TTC549 (cell line): ENCODE measurements around the gene GHRHR.

Source experiments
- FAIRE-seq: peaks from 2 replicates; lab custom pipeline; 2012; peaks lifted over from hg19 to GRCh38; lab: Jason Lieb, UNC

The GHRHR gene

GRCh38 chr7:31006857-31007256, 43.1 kb downstream of the GHRHR start:
- no peak for FAIRE-seq

- no peak for FAIRE-seq
These were observed 43.9 kb downstream of the GHRHR start for GRCh38 chr7:31007634-31008033.

GRCh38 chr7:31014826-31015225, 51.1 kb downstream of the GHRHR start:
- no peak for FAIRE-seq

GRCh38 chr7:31017032-31017675, 53.4 kb downstream of the GHRHR start:
- FAIRE-seq: no peak

GRCh38 chr7:31017721-31018120, 54.0 kb downstream of the GHRHR start:
- FAIRE-seq: no peak

- no peak for FAIRE-seq
These were observed 55.8 kb downstream of the GHRHR start for GRCh38 chr7:31019509-31019908.

GRCh38 chr7:31020161-31020560, 56.4 kb downstream of the GHRHR start:
- no peak for FAIRE-seq

GRCh38 chr7:31020652-31021051, 56.9 kb downstream of the GHRHR start:
- no peak for FAIRE-seq

- no peak for FAIRE-seq
These were observed 58.4 kb downstream of the GHRHR start for GRCh38 chr7:31022117-31022516.

- no peak for FAIRE-seq
These were observed 59.0 kb downstream of the GHRHR start for GRCh38 chr7:31022726-31023125.

- FAIRE-seq: no peak
These were observed 60.1 kb downstream of the GHRHR start for GRCh38 chr7:31023877-31024276.

- FAIRE-seq: no peak
These were observed 63.6 kb downstream of the GHRHR start for GRCh38 chr7:31027161-31027965.

GRCh38 chr7:31028006-31028405, 64.3 kb downstream of the GHRHR start:
- FAIRE-seq: no peak

GRCh38 chr7:31028417-31028992, 64.8 kb downstream of the GHRHR start:
- FAIRE-seq: no peak
